Memory B cell (primary cell): Measurements from ENCODE around the gene MICAL3.

Experiments used
- ATAC-seq: fragments of 150-1000 bp; cut with Tn5 transposase; 2 replicates; pipeline ENCODE4 v1.10.0; 2021; ENCODE audit warnings: low read depth, mild to moderate bottlenecking, moderate library complexity
- DNase-seq, 2 donors: peaks; one replicate each; pipeline ENCODE4 v3.0.0; 2022; ENCODE audit warnings: low spot score in 2 of 2
- H3K27ac Mint-ChIP-seq: one replicate; pipeline ENCODE4 v1.8.0; 2022; ENCODE audit warnings: mild to moderate bottlenecking, moderate library complexity, mixed read lengths
- H3K27me3 Mint-ChIP-seq: one replicate; pipeline ENCODE4 v1.8.0; 2022; ENCODE audit warnings: mixed read lengths
- H3K36me3 Mint-ChIP-seq: one replicate; pipeline ENCODE4 v1.8.0; 2022; ENCODE audit warnings: mild to moderate bottlenecking, mixed read lengths
- H3K4me1 Mint-ChIP-seq: one replicate; pipeline ENCODE4 v1.8.0; 2022; ENCODE audit warnings: mixed read lengths
- H3K4me3 Mint-ChIP-seq: one replicate; pipeline ENCODE4 v1.8.0; 2022; ENCODE audit warnings: mild to moderate bottlenecking, moderate library complexity, mixed read lengths
- H3K9me3 Mint-ChIP-seq: one replicate; pipeline ENCODE4 v1.8.0; 2022; ENCODE audit warnings: mixed read lengths

Gene MICAL3

DNA sequence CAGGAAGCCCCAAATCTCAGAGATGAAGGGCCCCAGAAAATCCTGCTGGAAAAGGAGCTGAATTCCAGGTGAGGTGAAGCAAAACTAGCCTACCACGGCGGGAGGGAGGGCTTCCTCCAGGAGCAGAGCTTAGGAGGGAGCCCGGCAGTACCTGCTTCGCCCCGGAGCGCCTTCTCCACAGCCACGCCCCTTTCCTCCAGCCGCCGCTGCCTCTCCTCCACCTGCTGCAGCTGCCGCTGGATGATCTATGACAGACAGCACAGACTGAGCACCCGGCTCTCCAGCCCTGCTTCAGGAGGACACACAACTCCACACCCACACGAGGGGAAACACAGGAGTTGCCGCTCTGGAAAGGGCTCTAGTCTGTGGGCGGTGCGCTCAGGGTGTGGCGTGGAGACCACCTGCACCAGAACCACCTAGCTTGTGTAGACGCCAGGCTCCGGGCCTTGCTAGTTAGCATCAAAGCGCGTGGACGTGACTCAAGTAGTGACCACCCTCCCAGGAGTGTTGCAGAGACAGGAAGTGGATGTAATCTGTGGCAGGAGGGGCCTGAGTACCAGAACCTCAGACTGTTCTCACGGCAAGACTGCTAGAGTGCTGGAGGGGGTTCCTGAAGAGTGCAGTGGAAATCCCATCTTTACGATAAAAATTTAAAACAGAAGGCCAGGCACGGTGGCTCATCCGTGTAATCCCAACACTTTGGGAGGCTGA, 215.5 kb downstream of the MICAL3 start:
- no peak for DNase-seq
- Mint-ChIP-seq H3K36me3 (peaks cover 36% of the 10 kb centered on the region), H3K9me3 (no peaks in the 10 kb centered on the region), H3K27ac (no peak overlapping the region), H3K27me3 (no peaks in the 10 kb centered on the region), H3K4me3 (no peak overlapping the region), H3K4me1 (no peaks in the 10 kb centered on the region)
- ATAC-seq = no peak

GRCh38 chr22:17807578-17808410, 216.6 kb downstream of the MICAL3 start:
- Mint-ChIP-seq H3K4me1 (no peaks in the 10 kb centered on the region), H3K9me3 (no peaks in the 10 kb centered on the region), H3K27me3 (no peaks in the 10 kb centered on the region), H3K36me3 (peaks cover 36% of the 10 kb centered on the region), H3K4me3 (no peak overlapping the region), H3K27ac (no peak overlapping the region)
- DNase-seq (no peak), ATAC-seq (no peak)

GRCh38 chr22:17807086-17807485, 217.3 kb downstream of the MICAL3 start:
- Mint-ChIP-seq H3K27ac (no peak overlapping the region), H3K4me1 (peaks cover 6% of the 10 kb centered on the region), H3K9me3 (no peaks in the 10 kb centered on the region), H3K36me3 (peaks cover 40% of the 10 kb centered on the region), H3K4me3 (no peak overlapping the region), H3K27me3 (no peaks in the 10 kb centered on the region)
- no peak for DNase-seq
- no peak for ATAC-seq

- Mint-ChIP-seq H3K27me3 (no peaks in the 10 kb centered on the region), H3K27ac (no peak overlapping the region), H3K4me3 (no peak overlapping the region), H3K36me3 (peaks cover 40% of the 10 kb centered on the region), H3K9me3 (no peaks in the 10 kb centered on the region), H3K4me1 (peaks cover 6% of the 10 kb centered on the region)
- ATAC-seq (no peak), DNase-seq (no peak)
Observed at GRCh38 chr22:17806437-17806836, 217.9 kb downstream of the MICAL3 start.

DNA sequence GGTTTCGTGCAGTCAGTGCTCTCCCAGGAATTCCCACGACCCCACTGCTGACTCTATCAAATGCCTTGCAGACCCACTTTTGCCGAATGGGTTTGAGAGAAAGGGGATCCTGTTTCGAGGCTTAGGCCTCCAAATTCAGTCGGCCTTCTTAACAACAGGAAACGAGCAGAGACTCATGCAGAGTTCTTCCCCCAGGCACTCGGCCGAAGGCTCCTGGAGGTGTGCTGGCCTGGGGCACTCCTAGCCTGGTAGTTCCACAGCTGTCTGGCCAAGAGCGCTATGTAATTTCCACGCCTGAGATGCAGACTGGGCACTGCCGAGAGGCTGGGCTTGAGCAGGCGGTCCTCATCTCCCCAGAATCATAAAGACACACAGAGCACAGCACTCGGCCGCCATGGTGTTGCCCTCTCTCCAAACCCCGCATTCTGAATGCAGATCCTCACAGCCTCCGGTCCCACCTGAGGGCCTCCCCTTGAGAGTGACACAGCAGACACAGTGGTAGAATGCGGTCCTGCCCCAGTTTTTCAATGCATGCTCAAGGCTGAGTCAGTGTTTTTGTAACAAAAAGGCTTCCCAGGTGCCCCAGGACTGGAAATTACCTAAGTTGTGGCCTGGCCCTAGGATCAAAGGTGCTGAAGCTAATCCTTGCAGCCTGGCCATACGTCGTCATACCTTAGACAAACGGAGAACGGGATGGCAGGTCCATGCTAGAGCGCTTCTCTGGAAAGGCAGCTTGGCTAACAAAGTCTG, 219.9 kb downstream of the MICAL3 start:
- Mint-ChIP-seq H3K36me3 (peaks cover 35% of the 10 kb centered on the region), H3K9me3 (no peaks in the 10 kb centered on the region), H3K4me3 (no peak overlapping the region), H3K4me1 (peaks cover 20% of the 10 kb centered on the region), H3K27ac (peak overlapping the region; percentile 6), H3K27me3 (no peaks in the 10 kb centered on the region)
- ATAC-seq (no peak), DNase-seq (no peak)

GRCh38 chr22:17803609-17804270, 220.6 kb downstream of the MICAL3 start:
- ATAC-seq (no peak), DNase-seq (no peak)
- peaks cover 32% of the 10 kb centered on the region for H3K36me3 Mint-ChIP-seq
- no peak overlapping the region for H3K27ac Mint-ChIP-seq
- H3K9me3 Mint-ChIP-seq = no peaks in the 10 kb centered on the region
- peaks cover 20% of the 10 kb centered on the region for H3K4me1 Mint-ChIP-seq
- no peak overlapping the region for H3K4me3 Mint-ChIP-seq
- H3K27me3 Mint-ChIP-seq = no peaks in the 10 kb centered on the region

DNA sequence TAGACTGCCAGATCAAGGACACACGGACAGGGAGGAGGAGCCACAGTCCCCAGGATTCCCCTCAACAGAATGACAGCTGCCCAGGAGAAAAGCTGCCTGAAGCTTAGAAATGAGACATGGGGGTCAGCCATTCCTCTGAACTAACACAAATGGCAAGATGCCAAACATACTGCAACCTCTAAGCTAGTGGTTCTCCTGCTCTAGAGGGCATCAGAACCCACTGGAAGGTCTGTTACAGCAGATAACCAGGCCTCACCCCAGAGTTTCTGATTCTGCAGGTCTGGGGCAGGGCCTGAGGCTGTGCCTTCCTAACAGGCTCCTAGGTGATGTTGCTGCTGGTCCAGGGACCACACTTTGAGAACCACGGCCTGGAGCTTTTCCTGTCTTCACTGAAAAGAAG, 221.5 kb downstream of the MICAL3 start:
- DNase-seq = no peak
- H3K4me1 Mint-ChIP-seq = peaks cover 26% of the 10 kb centered on the region
- no peak for ATAC-seq
- no peaks in the 10 kb centered on the region for H3K9me3 Mint-ChIP-seq
- H3K27ac Mint-ChIP-seq = peak overlapping the region; percentile 84
- H3K4me3 Mint-ChIP-seq = no peak overlapping the region
- no peaks in the 10 kb centered on the region for H3K27me3 Mint-ChIP-seq
- H3K36me3 Mint-ChIP-seq = peaks cover 32% of the 10 kb centered on the region

DNA sequence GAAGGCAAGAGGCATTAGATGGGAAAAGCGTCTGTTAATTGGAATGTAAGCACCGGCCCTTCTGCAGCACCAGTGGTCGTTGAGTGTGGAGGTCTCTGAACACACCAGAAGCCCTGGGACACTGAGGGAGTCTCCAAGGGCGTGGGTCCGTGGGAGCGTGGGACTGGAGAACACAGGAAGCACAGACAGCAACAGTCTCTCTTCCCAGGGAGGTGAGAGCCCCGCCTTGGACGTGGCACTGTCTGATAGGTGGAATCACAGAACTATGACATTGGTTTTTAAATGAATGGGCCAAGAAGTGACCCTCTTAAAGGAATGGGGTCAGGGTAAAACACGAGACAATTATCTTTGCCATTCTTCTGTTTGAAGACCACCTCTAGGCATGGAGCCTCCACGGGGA, 221.9 kb downstream of the MICAL3 start:
- Mint-ChIP-seq H3K27ac (peak overlapping the region; percentile 84), H3K4me1 (peaks cover 26% of the 10 kb centered on the region)
- DNase-seq = no peak

DNA sequence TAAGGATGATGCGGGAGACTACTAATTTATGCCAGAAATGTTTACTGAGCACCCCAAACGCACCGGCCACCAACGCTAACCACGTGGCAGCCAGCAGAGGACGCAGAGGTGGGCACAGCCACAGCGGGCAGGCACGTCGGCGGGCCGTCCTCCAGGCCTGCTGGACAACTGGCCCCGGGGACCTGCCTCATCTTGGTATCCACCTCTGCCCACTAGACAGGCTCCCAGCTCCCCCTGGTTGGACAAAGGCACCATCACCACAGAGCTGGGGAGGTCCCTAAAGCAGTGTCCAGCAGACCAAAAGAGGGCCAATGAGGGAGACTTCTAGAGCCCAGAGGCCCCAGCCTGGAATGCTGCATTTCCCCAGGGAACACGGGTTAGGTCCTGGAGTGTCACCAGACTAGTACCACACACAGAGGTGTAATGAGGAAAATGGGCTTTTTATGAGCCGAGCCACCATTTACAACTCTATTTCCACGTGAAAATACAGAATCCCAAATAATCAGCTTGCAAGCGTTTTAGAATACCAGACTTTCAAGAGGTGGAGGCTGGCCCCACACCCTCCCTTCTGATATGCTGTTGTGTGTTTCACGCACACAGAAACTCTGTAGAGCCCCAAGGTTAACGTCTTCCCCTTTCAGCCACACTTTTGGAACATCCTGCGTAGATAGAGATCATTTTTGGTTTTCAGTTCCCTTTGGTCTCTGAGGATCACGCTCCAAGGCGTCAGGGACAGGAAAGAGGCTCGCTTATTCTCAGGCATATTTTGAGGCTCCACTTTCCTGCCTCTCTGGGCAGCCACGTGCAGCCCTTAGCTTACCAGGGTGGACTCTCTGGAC, 226.4 kb downstream of the MICAL3 start:
- ATAC-seq = peak; percentile 70
- peak overlapping the region; percentile 92 for H3K27ac Mint-ChIP-seq
- DNase-seq = peak; percentile 47 to 72

More for the DNA sequence above, 221.9 kb downstream of the MICAL3 start:
- no peaks in the 10 kb centered on the region for H3K27me3 Mint-ChIP-seq
- no peak for ATAC-seq
- H3K4me3 Mint-ChIP-seq = no peak overlapping the region
- H3K36me3 Mint-ChIP-seq = peaks cover 29% of the 10 kb centered on the region
- no peaks in the 10 kb centered on the region for H3K9me3 Mint-ChIP-seq

GRCh38 chr22:17796695-17797094, 227.7 kb downstream of the MICAL3 start:
- no peak for ATAC-seq
- Mint-ChIP-seq H3K4me1 (peaks cover 48% of the 10 kb centered on the region), H3K9me3 (no peaks in the 10 kb centered on the region), H3K27ac (peak overlapping the region; percentile 92), H3K36me3 (peaks cover 9% of the 10 kb centered on the region), H3K4me3 (peak overlapping the region; percentile 22), H3K27me3 (no peaks in the 10 kb centered on the region)
- DNase-seq = no peak

More for the DNA sequence above, 226.4 kb downstream of the MICAL3 start:
- Mint-ChIP-seq H3K27me3 (no peaks in the 10 kb centered on the region), H3K4me1 (peaks cover 54% of the 10 kb centered on the region), H3K9me3 (no peaks in the 10 kb centered on the region), H3K4me3 (peak overlapping the region; percentile 6), H3K36me3 (peaks cover 14% of the 10 kb centered on the region)

DNA sequence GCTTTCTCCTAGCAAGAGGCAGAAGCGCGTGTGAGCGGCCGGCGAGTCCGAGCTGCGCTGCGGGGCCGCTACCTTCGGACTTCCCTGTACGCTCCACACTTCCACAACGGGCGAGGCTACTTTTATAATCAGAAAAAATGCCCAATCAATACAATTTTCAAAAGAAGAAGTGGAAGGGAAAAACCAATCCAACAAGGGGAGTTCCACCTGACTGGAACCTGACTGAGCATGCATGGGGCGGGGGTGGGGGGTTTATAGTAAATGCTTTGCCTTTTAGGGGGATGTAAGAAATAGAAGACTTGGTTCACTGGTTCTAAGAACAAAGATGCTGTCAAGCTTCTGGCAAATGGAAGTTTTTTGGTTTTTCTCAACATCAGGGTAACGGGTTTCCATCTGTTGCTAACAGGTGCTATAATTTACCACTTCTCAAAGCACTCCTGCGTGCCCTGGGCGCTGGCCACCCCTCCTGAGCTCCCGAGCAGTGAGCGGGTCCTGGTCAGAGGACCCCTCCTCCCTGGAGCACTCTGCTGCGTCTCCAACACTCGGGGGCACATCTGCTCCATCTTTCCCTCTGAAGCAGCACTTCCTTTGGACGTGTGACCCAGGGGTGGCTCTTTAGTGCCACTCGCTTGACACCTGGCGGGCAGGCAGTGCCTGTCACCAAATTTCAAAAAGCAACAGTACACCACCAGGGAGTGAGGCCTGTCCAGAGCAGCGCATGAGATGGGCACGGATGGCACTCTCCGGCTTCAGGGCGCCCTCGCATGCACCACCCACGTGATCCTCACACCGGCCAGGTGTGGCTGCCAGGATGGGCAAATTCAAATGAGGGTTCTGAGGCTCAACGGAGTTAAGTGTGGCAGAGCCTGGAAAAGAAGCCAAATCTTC, 228.5 kb downstream of the MICAL3 start:
- Mint-ChIP-seq H3K4me1 (peaks cover 48% of the 10 kb centered on the region), H3K27me3 (no peaks in the 10 kb centered on the region), H3K27ac (peak overlapping the region; percentile 92), H3K4me3 (peak overlapping the region; percentile 61), H3K36me3 (peaks cover 11% of the 10 kb centered on the region), H3K9me3 (no peaks in the 10 kb centered on the region)
- DNase-seq = peak; percentile 33 to 48
- peak; percentile 49 for ATAC-seq
